ENCODE data around the gene GSN.

GSN gene

GRCh38 chr9:121239071-121239470, 28.9 kb upstream of the GSN start:
- H3K4me1 ChIP-seq (ENCODE audit: control insufficient read depth in 1 of 2, insufficient read depth in 1 of 2, low read depth in 1 of 2, low read length in 1 of 2): peaks cover 27 to 39% of the 10 kb centered on the region in 2 experiments
- no peaks in the 10 kb centered on the region for H3K36me3 ChIP-seq
- H3K27ac ChIP-seq: no peak overlapping the region
- no peaks in the 10 kb centered on the region for H3K27me3 ChIP-seq
- H3K9me3 ChIP-seq: no peaks in the 10 kb centered on the region
- H3K4me3 ChIP-seq (ENCODE audit: low read depth in 1 of 2, low read length in 1 of 2): no peak overlapping the region
- TF ChIP-seq CTCF (IDR thresholded peaks at IDR 0.05): no peak

- TF ChIP-seq CTCF (IDR thresholded peaks at IDR 0.05): no peak
These were observed 28.1 kb upstream of the GSN start for GRCh38 chr9:121239851-121240250.

GRCh38 chr9:121240472-121241135, 27.4 kb upstream of the GSN start:
- Histone ChIP-seq H3K36me3 (no peaks in the 10 kb centered on the region), H3K4me1 (ENCODE audit: control insufficient read depth in 1 of 2, insufficient read depth in 1 of 2, low read depth in 1 of 2, low read length in 1 of 2) (peaks cover 17 to 24% of the 10 kb centered on the region in 2 experiments), H3K4me3 (ENCODE audit: low read depth in 1 of 2, low read length in 1 of 2) (no peak overlapping the region), H3K27ac (no peak overlapping the region), H3K27me3 (no peaks in the 10 kb centered on the region), H3K9me3 (no peaks in the 10 kb centered on the region)
- TF ChIP-seq CTCF (IDR thresholded peaks at IDR 0.05): no peak

More at GRCh38 chr9:121239851-121240250, 28.1 kb upstream of the GSN start:
- Histone ChIP-seq H3K4me3 (ENCODE audit: low read depth in 1 of 2, low read length in 1 of 2) (no peak overlapping the region), H3K36me3 (no peaks in the 10 kb centered on the region), H3K4me1 (ENCODE audit: control insufficient read depth in 1 of 2, insufficient read depth in 1 of 2, low read depth in 1 of 2, low read length in 1 of 2) (peaks cover 19 to 31% of the 10 kb centered on the region in 2 experiments), H3K27ac (no peak overlapping the region), H3K9me3 (no peaks in the 10 kb centered on the region), H3K27me3 (no peaks in the 10 kb centered on the region)

- no peaks in the 10 kb centered on the region for H3K36me3 ChIP-seq
- no peak overlapping the region for H3K4me3 ChIP-seq (ENCODE audit: low read depth in 1 of 2, low read length in 1 of 2)
- no peaks in the 10 kb centered on the region for H3K9me3 ChIP-seq
- no peaks in the 10 kb centered on the region for H3K27me3 ChIP-seq
- TF ChIP-seq CTCF (IDR thresholded peaks at IDR 0.05): no peak
- peaks cover 16 to 23% of the 10 kb centered on the region in 2 experiments for H3K4me1 ChIP-seq (ENCODE audit: control insufficient read depth in 1 of 2, insufficient read depth in 1 of 2, low read depth in 1 of 2, low read length in 1 of 2)
- H3K27ac ChIP-seq: no peak overlapping the region
These were observed 25.6 kb upstream of the GSN start for GRCh38 chr9:121242219-121242958.

GRCh38 chr9:121242959-121243346, 25.0 kb upstream of the GSN start:
- Histone ChIP-seq H3K27ac (no peak overlapping the region), H3K27me3 (no peaks in the 10 kb centered on the region), H3K4me1 (ENCODE audit: control insufficient read depth in 1 of 2, insufficient read depth in 1 of 2, low read depth in 1 of 2, low read length in 1 of 2) (peaks cover 13 to 23% of the 10 kb centered on the region in 2 experiments), H3K4me3 (ENCODE audit: low read depth in 1 of 2, low read length in 1 of 2) (no peak overlapping the region), H3K9me3 (no peaks in the 10 kb centered on the region), H3K36me3 (no peaks in the 10 kb centered on the region)
- TF ChIP-seq CTCF (IDR thresholded peaks at IDR 0.05): no peak

Data from neutrophil (primary cell).